Mesendoderm (in vitro differentiated cells): ENCODE measurements around the gene P2RY6.
"Not testable (repeated sequence)": the region's sequence is repeated elsewhere in the genome, so short reads cannot be mapped to it uniquely, and the experiment has no call there.

Experiments
- DNase-seq: peaks from one replicate; pipeline ENCODE4 v3.0.0; 2013
- H2AK5ac ChIP-seq: 2 replicates; pipeline ENCODE4 v1.6.1; 2013; ENCODE audit warnings: low read length, inconsistent platforms
- H2BK120ac ChIP-seq: 2 replicates; pipeline ENCODE4 v1.6.1; 2013; ENCODE audit warnings: low read depth, mild to moderate bottlenecking, low read length, moderate library complexity, mixed read lengths
- H2BK15ac ChIP-seq: replicated peaks from 2 replicates; pipeline ENCODE4 v1.6.1; 2013; ENCODE audit warnings: low read depth, mild to moderate bottlenecking, moderate library complexity
- H2BK5ac ChIP-seq: 2 replicates; pipeline ENCODE4 v1.6.1; 2013; ENCODE audit warnings: low read length, inconsistent platforms
- H3K18ac ChIP-seq: 2 replicates; pipeline ENCODE4 v1.6.1; 2013; ENCODE audit warnings: mild to moderate bottlenecking, low read length, mixed read lengths
- H3K23ac ChIP-seq: one replicate; pipeline ENCODE4 v1.6.1; 2013; ENCODE audit warnings: low read length
- H3K27ac ChIP-seq: 2 replicates; pipeline ENCODE4 v1.5.1; 2013; ENCODE audit warnings: low read depth, mild to moderate bottlenecking, inconsistent platforms, low read length, moderate library complexity
- H3K27me3 ChIP-seq: 2 replicates; pipeline ENCODE4 v1.6.1; 2013; ENCODE audit warnings: low read length, control low read depth, mild to moderate bottlenecking, inconsistent platforms; ENCODE audit not compliant: insufficient read depth, poor library complexity
- H3K36me3 ChIP-seq: 2 replicates; pipeline ENCODE4 v1.6.1; 2013; ENCODE audit warnings: low read length, inconsistent platforms; ENCODE audit not compliant: control insufficient read depth, insufficient read depth
- H3K4ac ChIP-seq: one replicate; pipeline ENCODE4 v1.6.1; 2013; ENCODE audit warnings: low read depth, mild to moderate bottlenecking, low read length, moderate library complexity
- H3K4me1 ChIP-seq: 2 replicates; pipeline ENCODE4 v1.6.1; 2013; ENCODE audit warnings: low read depth, low read length, inconsistent platforms; ENCODE audit not compliant: control insufficient read depth
- H3K4me2 ChIP-seq: 2 replicates; pipeline ENCODE4 v1.6.1; 2013; ENCODE audit warnings: low read length
- H3K4me3 ChIP-seq: 2 replicates; pipeline ENCODE4 v1.5.1; 2013; ENCODE audit warnings: mild to moderate bottlenecking, low read length
- H3K56ac ChIP-seq: one replicate; pipeline ENCODE4 v1.6.1; 2013; ENCODE audit warnings: low read length
- H3K79me1 ChIP-seq: 2 replicates; pipeline ENCODE4 v1.6.1; 2013; ENCODE audit warnings: low read length, inconsistent platforms
- H3K79me2 ChIP-seq: 2 replicates; pipeline ENCODE4 v1.6.1; 2013; ENCODE audit warnings: mild to moderate bottlenecking, low read length; ENCODE audit not compliant: control insufficient read depth, insufficient read depth
- H3K9ac ChIP-seq: 2 replicates; pipeline ENCODE4 v1.6.1; 2013; ENCODE audit warnings: low read length, inconsistent platforms
- H4K5ac ChIP-seq: one replicate; pipeline ENCODE4 v1.6.1; 2013; ENCODE audit warnings: low read length
- H4K8ac ChIP-seq: one replicate; pipeline ENCODE4 v1.6.1; 2013; ENCODE audit warnings: low read depth, mild to moderate bottlenecking, control low read depth, low read length, moderate library complexity
- WGBS: extraction: QIAGEN DNeasy Blood & Tissue Kit; methylation state at CpG from one replicate; pipeline ENCODE4 v1.1.7; 2013; ENCODE audit warnings: low lambda C conversion rate, missing lambda C conversion rate; ENCODE audit not compliant: insufficient coverage; ENCODE audit errors: extremely low coverage; 5-methylcytosine and 5-hydroxymethylcytosine counted together

P2RY6 gene

GRCh38 chr11:73270855-73271477 is 1.2 kb upstream of the P2RY6 start:
- no peak overlapping the region for H2BK15ac ChIP-seq
- H3K23ac ChIP-seq, result no peak overlapping the region
- H4K8ac ChIP-seq, result no peak overlapping the region
- no CpG with 5 or more reads among the region's 18 CpGs for WGBS
- H2AK5ac ChIP-seq, result no peak overlapping the region
- no peaks in the 10 kb centered on the region for H3K36me3 ChIP-seq
- H3K27me3 ChIP-seq, result no peaks in the 10 kb centered on the region
- H3K4me3 ChIP-seq, result no peak overlapping the region
- H4K5ac ChIP-seq, result no peak overlapping the region
- H3K56ac ChIP-seq, result no peak overlapping the region
- no peak overlapping the region for H2BK120ac ChIP-seq
- no peak for DNase-seq
- H3K79me1 ChIP-seq, result no peaks in the 10 kb centered on the region
- no peak overlapping the region for H3K27ac ChIP-seq
- H3K18ac ChIP-seq, result no peak overlapping the region
- no peak overlapping the region for H2BK5ac ChIP-seq
- no peak overlapping the region for H3K4ac ChIP-seq
- H3K4me2 ChIP-seq, result no peak overlapping the region
- H3K79me2 ChIP-seq, result no peaks in the 10 kb centered on the region
- no peak overlapping the region for H3K9ac ChIP-seq
- peaks cover 2% of the 10 kb centered on the region for H3K4me1 ChIP-seq

GRCh38 chr11:73271478-73271865 is 666 bp upstream of the P2RY6 start:
- WGBS, result no CpG with 5 or more reads among the region's 10 CpGs
- not testable (repeated sequence) for H3K36me3 ChIP-seq, H4K8ac ChIP-seq, H2BK120ac ChIP-seq, H3K27me3 ChIP-seq, H2AK5ac ChIP-seq, H3K56ac ChIP-seq, H3K4me1 ChIP-seq, DNase-seq, H3K4me2 ChIP-seq, H3K23ac ChIP-seq, H3K18ac ChIP-seq, H3K4ac ChIP-seq, H2BK15ac ChIP-seq, H4K5ac ChIP-seq, H3K9ac ChIP-seq, H3K79me1 ChIP-seq, H3K27ac ChIP-seq, H3K4me3 ChIP-seq, H2BK5ac ChIP-seq, H3K79me2 ChIP-seq

- no peak for DNase-seq
- no peak overlapping the region for H3K18ac ChIP-seq
- no peak overlapping the region for H3K27ac ChIP-seq
These were observed 521 bp downstream of the P2RY6 start for GRCh38 chr11:73272680-73273038.

GRCh38 chr11:73273222-73273895 is 1.2 kb downstream of the P2RY6 start:
- no CpG with 5 or more reads among the region's 8 CpGs for WGBS
- H2BK5ac ChIP-seq, result no peak overlapping the region
- H3K79me1 ChIP-seq, result no peaks in the 10 kb centered on the region
- no peak overlapping the region for H2BK120ac ChIP-seq
- H2AK5ac ChIP-seq, result no peak overlapping the region
- H3K27ac ChIP-seq, result no peak overlapping the region
- H3K36me3 ChIP-seq, result no peaks in the 10 kb centered on the region
- H3K79me2 ChIP-seq, result no peaks in the 10 kb centered on the region
- H3K4me1 ChIP-seq, result peaks cover 2% of the 10 kb centered on the region
- H3K4me2 ChIP-seq, result no peak overlapping the region
- no peak overlapping the region for H2BK15ac ChIP-seq
- H3K27me3 ChIP-seq, result no peaks in the 10 kb centered on the region
- no peak for DNase-seq
- H3K4ac ChIP-seq, result no peak overlapping the region
- H3K18ac ChIP-seq, result no peak overlapping the region
- H3K56ac ChIP-seq, result no peak overlapping the region
- no peak overlapping the region for H4K8ac ChIP-seq
- no peak overlapping the region for H4K5ac ChIP-seq
- H3K4me3 ChIP-seq, result no peak overlapping the region
- no peak overlapping the region for H3K23ac ChIP-seq
- H3K9ac ChIP-seq, result no peak overlapping the region

More at GRCh38 chr11:73272680-73273038, 521 bp downstream of the P2RY6 start:
- Histone ChIP-seq H3K56ac (peak overlapping the region; percentile 1), H3K4ac (no peak overlapping the region), H3K4me1 (peaks cover 2% of the 10 kb centered on the region), H3K79me2 (no peaks in the 10 kb centered on the region), H2BK120ac (no peak overlapping the region), H4K5ac (no peak overlapping the region), H2AK5ac (no peak overlapping the region), H3K79me1 (no peaks in the 10 kb centered on the region), H3K9ac (no peak overlapping the region), H3K36me3 (no peaks in the 10 kb centered on the region), H4K8ac (no peak overlapping the region), H3K27me3 (no peaks in the 10 kb centered on the region), H2BK15ac (no peak overlapping the region), H2BK5ac (no peak overlapping the region), H3K4me3 (no peak overlapping the region), H3K4me2 (no peak overlapping the region), H3K23ac (no peak overlapping the region)
- no CpG with 5 or more reads among the region's 7 CpGs for WGBS

GRCh38 chr11:73274191-73274590 is 2.1 kb downstream of the P2RY6 start:
- not testable (repeated sequence) for H4K5ac ChIP-seq, H3K4ac ChIP-seq, H3K79me1 ChIP-seq, H3K56ac ChIP-seq, H2BK15ac ChIP-seq, H3K27me3 ChIP-seq, H3K23ac ChIP-seq, H3K4me1 ChIP-seq, H2BK120ac ChIP-seq, H3K79me2 ChIP-seq, H3K36me3 ChIP-seq, DNase-seq, H3K18ac ChIP-seq, H3K27ac ChIP-seq, H3K4me3 ChIP-seq, H2AK5ac ChIP-seq, H2BK5ac ChIP-seq, H3K4me2 ChIP-seq, H4K8ac ChIP-seq, H3K9ac ChIP-seq
- WGBS, result no CpG with 5 or more reads among the region's 4 CpGs
